Measurements from ENCODE around the gene CSMD2. TPM values are rescaled to one million over a fixed set of nuclear protein-coding genes. Genes with fewer than 3 reads are reported as not detected.

Gene CSMD2
- total RNA-seq, 1 donor from 2014 or later: 0.55 TPM

GRCh38 chr1:33918368-33918767 is 246.7 kb downstream of the CSMD2 start:
- H3K9me3 Mint-ChIP-seq (ENCODE audit: low read depth): peaks cover 2% of the 10 kb centered on the region
- H3K4me1 Mint-ChIP-seq (ENCODE audit: low read depth): no peaks in the 10 kb centered on the region
- DNase-seq (ENCODE audit: low spot score): no peak
- no peak overlapping the region for H3K4me3 Mint-ChIP-seq (ENCODE audit: unreplicated experiment)
- H3K27me3 Mint-ChIP-seq (ENCODE audit: low read depth): peaks cover 3% of the 10 kb centered on the region
- H3K36me3 Mint-ChIP-seq (ENCODE audit: low read depth): no peaks in the 10 kb centered on the region
- TF ChIP-seq, protein P1, sequence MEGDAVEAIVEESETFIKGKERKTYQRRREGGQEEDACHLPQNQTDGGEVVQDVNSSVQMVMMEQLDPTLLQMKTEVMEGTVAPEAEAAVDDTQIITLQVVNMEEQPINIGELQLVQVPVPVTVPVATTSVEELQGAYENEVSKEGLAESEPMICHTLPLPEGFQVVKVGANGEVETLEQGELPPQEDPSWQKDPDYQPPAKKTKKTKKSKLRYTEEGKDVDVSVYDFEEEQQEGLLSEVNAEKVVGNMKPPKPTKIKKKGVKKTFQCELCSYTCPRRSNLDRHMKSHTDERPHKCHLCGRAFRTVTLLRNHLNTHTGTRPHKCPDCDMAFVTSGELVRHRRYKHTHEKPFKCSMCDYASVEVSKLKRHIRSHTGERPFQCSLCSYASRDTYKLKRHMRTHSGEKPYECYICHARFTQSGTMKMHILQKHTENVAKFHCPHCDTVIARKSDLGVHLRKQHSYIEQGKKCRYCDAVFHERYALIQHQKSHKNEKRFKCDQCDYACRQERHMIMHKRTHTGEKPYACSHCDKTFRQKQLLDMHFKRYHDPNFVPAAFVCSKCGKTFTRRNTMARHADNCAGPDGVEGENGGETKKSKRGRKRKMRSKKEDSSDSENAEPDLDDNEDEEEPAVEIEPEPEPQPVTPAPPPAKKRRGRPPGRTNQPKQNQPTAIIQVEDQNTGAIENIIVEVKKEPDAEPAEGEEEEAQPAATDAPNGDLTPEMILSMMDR (IDR thresholded peaks at IDR 0.05): no peak
- H3K27ac Mint-ChIP-seq (ENCODE audit: unreplicated experiment): no peak overlapping the region

GRCh38 chr1:33916786-33917185 is 248.2 kb downstream of the CSMD2 start:
- H3K36me3 Mint-ChIP-seq (ENCODE audit: low read depth): no peaks in the 10 kb centered on the region
- H3K4me1 Mint-ChIP-seq (ENCODE audit: low read depth): no peaks in the 10 kb centered on the region
- peaks cover 3% of the 10 kb centered on the region for H3K27me3 Mint-ChIP-seq (ENCODE audit: low read depth)

GRCh38 chr1:33914531-33914930 is 250.5 kb downstream of the CSMD2 start:
- TF ChIP-seq, protein P1 (IDR thresholded peaks at IDR 0.05): no peak
- no peak overlapping the region for H3K27ac Mint-ChIP-seq (ENCODE audit: unreplicated experiment)
- H3K36me3 Mint-ChIP-seq (ENCODE audit: low read depth): no peaks in the 10 kb centered on the region
- H3K4me3 Mint-ChIP-seq (ENCODE audit: unreplicated experiment): no peak overlapping the region
- H3K27me3 Mint-ChIP-seq (ENCODE audit: low read depth): no peaks in the 10 kb centered on the region
- H3K4me1 Mint-ChIP-seq (ENCODE audit: low read depth): no peaks in the 10 kb centered on the region
- DNase-seq (ENCODE audit: low spot score): no peak
- H3K9me3 Mint-ChIP-seq (ENCODE audit: low read depth): no peaks in the 10 kb centered on the region

More at GRCh38 chr1:33916786-33917185, 248.2 kb downstream of the CSMD2 start:
- Mint-ChIP-seq H3K4me3 (ENCODE audit: unreplicated experiment) (no peak overlapping the region), H3K27ac (ENCODE audit: unreplicated experiment) (no peak overlapping the region), H3K9me3 (ENCODE audit: low read depth) (no peaks in the 10 kb centered on the region)
- no peak for DNase-seq (ENCODE audit: low spot score)
- TF ChIP-seq, protein P1 (IDR thresholded peaks at IDR 0.05): no peak

GRCh38 chr1:33908324-33908956 is 256.6 kb downstream of the CSMD2 start:
- H3K36me3 Mint-ChIP-seq (ENCODE audit: low read depth): no peaks in the 10 kb centered on the region
- H3K9me3 Mint-ChIP-seq (ENCODE audit: low read depth): peaks cover 13% of the 10 kb centered on the region
- TF ChIP-seq, protein P1 (IDR thresholded peaks at IDR 0.05): no peak
- no peaks in the 10 kb centered on the region for H3K27me3 Mint-ChIP-seq (ENCODE audit: low read depth)
- DNase-seq (ENCODE audit: low spot score): no peak
- H3K4me3 Mint-ChIP-seq (ENCODE audit: unreplicated experiment): no peak overlapping the region
- no peak overlapping the region for H3K27ac Mint-ChIP-seq (ENCODE audit: unreplicated experiment)
- H3K4me1 Mint-ChIP-seq (ENCODE audit: low read depth): no peaks in the 10 kb centered on the region

GRCh38 chr1:33906156-33906555 is 258.9 kb downstream of the CSMD2 start:
- H3K27me3 Mint-ChIP-seq (ENCODE audit: low read depth): no peaks in the 10 kb centered on the region
- H3K4me1 Mint-ChIP-seq (ENCODE audit: low read depth): no peaks in the 10 kb centered on the region
- no peak for DNase-seq (ENCODE audit: low spot score)
- H3K4me3 Mint-ChIP-seq (ENCODE audit: unreplicated experiment): no peak overlapping the region
- H3K9me3 Mint-ChIP-seq (ENCODE audit: low read depth): peaks cover 13% of the 10 kb centered on the region
- TF ChIP-seq, protein P1 (IDR thresholded peaks at IDR 0.05): no peak
- no peak overlapping the region for H3K27ac Mint-ChIP-seq (ENCODE audit: unreplicated experiment)
- H3K36me3 Mint-ChIP-seq (ENCODE audit: low read depth): no peaks in the 10 kb centered on the region
